HL-60 (cell line): ENCODE results near the gene OR52N1.

Source experiments
- DNase-seq, 2 experiments: peaks; one replicate each; pipeline ENCODE4 v3.0.0-alpha.2; 2010 to 2020; ENCODE audit warnings: low read depth in 1 of 2, low spot score in 1 of 2
- H3K27ac ChIP-seq: fragments of 250-450 bp; sonication (Bioruptor Pico); replicated peaks from 2 replicates; pipeline ENCODE4 v1.5.1; 2020; ENCODE audit warnings: mild to moderate bottlenecking, moderate library complexity
- H3K27me3 ChIP-seq: fragments of 250-450 bp; sonication (Bioruptor Pico); 2 replicates; pipeline ENCODE4 v1.5.1; 2021; ENCODE audit warnings: mild to moderate bottlenecking, moderate library complexity; ENCODE audit not compliant: insufficient read depth, poor library complexity, severe bottlenecking
- H3K4me3 ChIP-seq: replicated peaks from 2 replicates; pipeline ENCODE4 v1.5.1; 2011; ENCODE audit warnings: mild to moderate bottlenecking, control low read depth, low read length; ENCODE audit not compliant: insufficient read depth
- CTCF ChIP-seq: IDR thresholded peaks from one replicate; pipeline ENCODE4 v1.5.1; 2011; ENCODE audit warnings: low read length, control low read depth, inconsistent platforms; ENCODE audit not compliant: insufficient read depth
- GABPA ChIP-seq: IDR thresholded peaks from 2 replicates; pipeline ENCODE4 v1.6.1; 2012; ENCODE audit warnings: low read depth
- POLR2AphosphoS5 ChIP-seq: IDR thresholded peaks from 2 replicates; pipeline ENCODE4 v1.6.1; 2012; ENCODE audit warnings: low read depth
- REST ChIP-seq: IDR thresholded peaks from 2 replicates; pipeline ENCODE4 v1.6.1; 2012; ENCODE audit warnings: low read depth; ENCODE audit not compliant: insufficient replicate concordance
- SPI1 ChIP-seq: IDR thresholded peaks from 2 replicates; pipeline ENCODE4 v1.6.1; 2012; ENCODE audit warnings: low read depth, mild to moderate bottlenecking, borderline replicate concordance

The OR52N1 gene

GRCh38 chr11:5753943-5754342, 37.1 kb downstream of the OR52N1 start, which contains the start of gene OR52N4:
OR52N4 (plus strand) TSS chr11:5754243; CDS start chr11:5754741, 498 bp downstream.
- no peak for DNase-seq
- TF ChIP-seq SPI1 (no peak), REST (no peak), CTCF (no peak), POLR2AphosphoS5 (no peak), GABPA (no peak)
- no peak within 1 kb of the TSS for H3K27ac ChIP-seq
- H3K27me3 ChIP-seq, result peaks cover 3% of the 10 kb centered on the region
- H3K4me3 ChIP-seq, result no peak within 1 kb of the TSS

GRCh38 chr11:5749836-5750235, 41.2 kb downstream of the OR52N1 start:
- Histone ChIP-seq H3K27me3 (no peaks in the 10 kb centered on the region), H3K4me3 (no peak overlapping the region), H3K27ac (no peak overlapping the region)
- DNase-seq, result no peak
- no peak for TF ChIP-seq POLR2AphosphoS5
- TF ChIP-seq REST, result no peak
- TF ChIP-seq SPI1, result no peak
- no peak for TF ChIP-seq CTCF
- TF ChIP-seq GABPA, result no peak

- H3K27ac ChIP-seq, result no peak overlapping the region
Measured at GRCh38 chr11:5746614-5747013, 44.5 kb downstream of the OR52N1 start.

More at GRCh38 chr11:5746614-5747013, 44.5 kb downstream of the OR52N1 start:
- no peak for TF ChIP-seq SPI1
- TF ChIP-seq POLR2AphosphoS5, result no peak
- TF ChIP-seq REST, result no peak
- no peak for TF ChIP-seq CTCF
- TF ChIP-seq GABPA, result no peak
- no peaks in the 10 kb centered on the region for H3K27me3 ChIP-seq
- no peak overlapping the region for H3K4me3 ChIP-seq
- no peak for DNase-seq
